GM12873 (cell line): ENCODE results near the gene SNX9.

ENCODE experiments used
- CTCF ChIP-seq: IDR thresholded peaks from 2 replicates; pipeline ENCODE4 v1.5.1; 2012; ENCODE audit warnings: low read depth, mild to moderate bottlenecking, moderate library complexity, low read length, control low read depth; ENCODE audit not compliant: insufficient read depth; ENCODE audit errors: missing control alignments

The SNX9 gene

DNA sequence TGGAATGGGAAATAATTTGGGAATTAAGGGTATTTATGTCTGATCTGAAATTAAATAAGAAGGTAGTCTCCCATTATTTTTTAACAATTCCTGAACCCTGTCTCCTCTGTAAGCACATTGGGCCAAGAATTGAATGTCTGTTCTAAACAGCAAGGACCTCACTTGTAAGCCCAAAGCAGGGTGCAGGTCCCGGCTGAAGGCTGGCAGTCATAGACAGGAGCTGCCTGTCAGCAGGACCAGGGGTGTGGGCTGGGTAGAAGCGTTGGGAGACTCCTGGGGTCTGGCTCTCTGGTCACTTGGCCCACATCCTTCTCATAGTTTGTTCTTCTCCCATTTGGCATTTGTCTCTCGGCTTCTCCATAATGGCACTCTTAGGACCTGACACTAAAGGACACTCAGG lies 75.6 kb downstream of the SNX9 start:
- TF ChIP-seq CTCF, result no peak

GRCh38 chr6:157904999-157905398 lies 82.0 kb downstream of the SNX9 start:
- no peak for TF ChIP-seq CTCF

DNA sequence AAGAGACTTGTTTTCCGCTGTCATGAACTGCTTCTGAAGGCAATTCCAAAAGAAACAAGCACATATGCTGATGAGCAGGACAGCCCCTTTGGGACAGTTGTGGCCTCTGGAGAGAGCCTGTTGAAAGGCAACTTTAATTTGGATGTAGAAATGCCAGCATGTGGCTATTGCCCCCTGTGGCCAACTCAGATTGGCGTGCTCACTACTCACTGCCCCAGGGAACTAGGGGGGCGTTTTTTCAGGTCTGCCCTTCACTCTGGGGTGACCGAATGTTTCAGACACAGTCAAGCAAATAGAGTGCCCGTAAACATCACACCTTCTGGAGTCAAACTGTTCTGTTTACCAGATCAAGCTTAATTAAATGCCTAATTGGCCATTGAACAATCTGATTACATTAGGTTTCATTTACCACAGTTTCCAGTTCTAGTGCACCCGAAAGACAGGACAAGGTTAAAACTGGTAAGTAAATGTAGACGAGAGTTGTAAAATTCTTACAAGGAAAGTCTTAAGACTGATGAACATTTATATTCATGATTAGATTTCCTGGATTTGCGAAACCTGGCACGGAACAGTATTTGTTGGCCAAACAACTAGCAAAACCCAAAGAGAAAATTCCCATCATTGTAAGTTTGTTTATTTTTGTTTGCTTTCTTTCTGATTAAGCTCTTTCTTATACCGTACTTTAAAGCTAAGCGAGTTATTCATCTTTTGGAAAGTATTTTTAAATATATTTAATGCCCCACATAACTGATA lies 82.7 kb downstream of the SNX9 start:
- TF ChIP-seq CTCF, result no peak

DNA sequence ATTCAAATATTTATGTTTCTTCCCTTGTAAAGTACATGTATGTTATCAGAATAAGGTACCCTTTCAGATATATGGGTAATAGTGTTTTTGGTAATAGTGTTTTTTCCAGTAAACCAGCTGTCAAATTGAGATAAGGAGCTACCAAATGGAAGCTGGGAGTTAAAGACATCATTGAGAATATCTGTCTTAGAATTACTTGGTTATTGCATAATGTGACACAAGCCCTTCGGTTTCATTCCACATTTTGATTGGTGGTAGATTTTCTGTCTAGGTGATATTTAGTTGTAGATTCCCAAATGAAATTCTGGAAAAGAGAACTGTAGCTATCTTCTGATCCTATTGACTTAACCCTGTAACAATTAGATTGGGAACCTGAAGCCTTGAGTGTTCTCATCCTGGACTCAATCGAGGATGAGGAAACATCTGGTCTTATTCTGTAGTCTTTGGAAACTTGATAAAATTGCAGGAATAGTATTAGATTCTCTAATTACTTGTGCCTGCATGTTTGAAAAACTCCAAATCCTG lies 83.6 kb downstream of the SNX9 start:
- no peak for TF ChIP-seq CTCF

GRCh38 chr6:157907651-157908050 lies 84.6 kb downstream of the SNX9 start:
- no peak for TF ChIP-seq CTCF

DNA sequence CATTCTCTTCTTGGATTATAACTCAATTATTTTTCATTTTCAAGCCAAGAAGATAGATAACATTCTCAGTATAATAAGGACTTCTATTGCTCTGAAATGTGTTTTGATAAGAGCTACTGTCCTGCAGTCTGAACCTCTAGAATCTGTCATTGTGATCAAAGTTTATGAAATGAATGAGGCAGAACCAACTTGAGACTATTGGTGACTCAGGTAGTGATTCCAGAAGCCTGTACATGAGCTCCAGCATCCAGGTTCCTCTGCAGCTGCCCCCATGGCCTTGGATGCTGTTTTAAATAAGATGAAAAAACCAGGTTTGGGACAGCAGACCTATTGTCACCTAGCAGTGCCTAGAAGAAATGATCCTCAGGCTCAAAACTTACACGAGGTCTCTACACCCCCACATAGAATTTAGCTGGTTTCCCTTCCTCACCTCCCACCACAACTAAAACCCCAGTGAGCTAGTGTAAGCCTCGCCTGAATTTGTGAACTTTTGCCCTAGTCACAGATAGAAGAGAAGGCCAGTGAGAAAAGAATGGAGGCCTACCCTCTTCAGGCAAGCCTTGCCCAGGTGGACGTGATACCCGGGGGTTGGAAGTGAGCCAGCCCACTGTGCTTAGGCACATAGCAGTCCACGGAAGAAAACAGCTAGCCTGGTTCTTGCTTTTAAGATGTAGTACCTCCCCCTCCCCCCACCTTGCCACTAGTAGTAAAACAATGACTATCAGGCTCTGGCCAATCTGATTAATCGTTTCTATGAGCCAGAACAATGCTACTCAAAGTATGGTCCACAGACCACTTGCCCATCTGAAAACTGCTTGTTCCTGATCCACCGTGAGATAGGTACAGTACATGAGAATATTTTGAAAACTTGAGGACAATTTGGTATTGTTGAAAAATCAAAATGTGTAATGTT lies 85.6 kb downstream of the SNX9 start:
- TF ChIP-seq CTCF, result no peak

GRCh38 chr6:157909282-157909664 lies 86.2 kb downstream of the SNX9 start:
- no peak for TF ChIP-seq CTCF
